Loucy (cell line): ENCODE measurements around the gene DEPDC7.

Experiments used
- H2AFZ ChIP-seq: fragments of 200-600 bp; sonication (generic); 2 replicates; pipeline ENCODE4 v1.6.0; 2016; ENCODE audit warnings: antibody characterized with exemption, mild to moderate bottlenecking, low read length, moderate library complexity
- H3F3A ChIP-seq: fragments of 200-600 bp; 2 replicates; pipeline ENCODE4 v1.6.0; 2016; ENCODE audit warnings: antibody characterized with exemption, low read depth, mild to moderate bottlenecking
- H3K27me3 ChIP-seq: fragments of 200-600 bp; sonication (generic); 2 replicates; pipeline ENCODE4 v1.6.1; 2014; ENCODE audit warnings: low read length, mild to moderate bottlenecking; ENCODE audit not compliant: insufficient read depth, poor library complexity, severe bottlenecking
- H3K36me3 ChIP-seq: fragments of 200-600 bp; sonication (generic); 2 replicates; pipeline ENCODE4 v1.6.1; 2016; ENCODE audit warnings: low read length; ENCODE audit not compliant: insufficient read depth
- H3K4me1 ChIP-seq: fragments of 200-600 bp; sonication (generic); 2 replicates; pipeline ENCODE4 v1.5.1; 2014; ENCODE audit warnings: low read length, mild to moderate bottlenecking; ENCODE audit not compliant: insufficient read depth, poor library complexity, severe bottlenecking
- H3K4me2 ChIP-seq: fragments of 200-600 bp; sonication (generic); 2 replicates; pipeline ENCODE4 v1.6.0; 2014; ENCODE audit warnings: antibody characterized with exemption, low read length, low read depth, mild to moderate bottlenecking; ENCODE audit not compliant: poor library complexity, severe bottlenecking
- H3K4me3 ChIP-seq: fragments of 200-600 bp; sonication (generic); 2 replicates; pipeline ENCODE4 v1.5.1; 2014; ENCODE audit warnings: low read length, mild to moderate bottlenecking, mixed read lengths; ENCODE audit not compliant: poor library complexity, severe bottlenecking
- H3K79me2 ChIP-seq: fragments of 200-600 bp; sonication (generic); 2 replicates; pipeline ENCODE4 v1.6.1; 2014; ENCODE audit warnings: low read length; ENCODE audit not compliant: insufficient read depth
- H3K9ac ChIP-seq: fragments of 200-600 bp; sonication (generic); 2 replicates; pipeline ENCODE4 v1.6.0; 2014; ENCODE audit warnings: mild to moderate bottlenecking, low read depth, low read length, moderate library complexity; ENCODE audit not compliant: poor library complexity, severe bottlenecking
- H3K9me2 ChIP-seq: fragments of 200-600 bp; sonication (generic); replicated peaks from 2 replicates; pipeline ENCODE4 v1.6.1; 2016; ENCODE audit warnings: low read depth, low read length, mixed read lengths
- H3K9me3 ChIP-seq: fragments of 200-600 bp; sonication (generic); 2 replicates; pipeline ENCODE4 v1.6.1; 2014; ENCODE audit warnings: mild to moderate bottlenecking, antibody characterized with exemption, low read length, low read depth; ENCODE audit not compliant: insufficient read depth
- H4K20me1 ChIP-seq: fragments of 200-600 bp; sonication (generic); 2 replicates; pipeline ENCODE4 v1.6.0; 2014; ENCODE audit warnings: antibody characterized with exemption, low read length, mild to moderate bottlenecking; ENCODE audit not compliant: insufficient read depth, poor library complexity, severe bottlenecking
- EZH2phosphoT487 ChIP-seq: fragments of 200-600 bp; IDR thresholded peaks from 2 replicates; pipeline ENCODE4 v1.6.1; 2018; ENCODE audit warnings: antibody characterized with exemption, mild to moderate bottlenecking, moderate library complexity, borderline replicate concordance
- TF ChIP-seq, protein P1 (sequence below): fragments of 200-600 bp; sonication (generic); conservative IDR thresholded peaks from 2 replicates; pipeline ENCODE4 v1.5.1; 2014; ENCODE audit warnings: mild to moderate bottlenecking, antibody characterized with exemption, low read length

The DEPDC7 gene

DNA sequence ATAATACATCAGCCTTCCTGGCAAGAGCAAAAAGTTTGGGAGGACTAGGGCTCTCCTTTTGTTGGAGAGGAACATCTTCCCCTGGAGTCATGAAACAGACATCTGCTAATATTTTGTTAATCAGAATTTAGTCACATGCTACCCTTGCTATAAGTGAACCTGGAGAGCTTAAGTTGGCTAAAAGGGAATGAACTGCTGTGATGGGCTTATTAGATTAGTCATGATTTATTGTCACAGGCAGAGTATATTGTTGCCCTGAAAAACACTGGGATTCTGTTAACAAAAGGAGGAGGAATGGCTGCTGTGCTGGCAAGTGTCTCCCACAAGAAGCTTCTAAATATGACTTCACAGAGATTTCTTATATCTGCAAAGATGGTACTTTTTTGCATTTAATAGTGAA, 39.7 kb downstream of the DEPDC7 start:
- TF ChIP-seq, protein P1, sequence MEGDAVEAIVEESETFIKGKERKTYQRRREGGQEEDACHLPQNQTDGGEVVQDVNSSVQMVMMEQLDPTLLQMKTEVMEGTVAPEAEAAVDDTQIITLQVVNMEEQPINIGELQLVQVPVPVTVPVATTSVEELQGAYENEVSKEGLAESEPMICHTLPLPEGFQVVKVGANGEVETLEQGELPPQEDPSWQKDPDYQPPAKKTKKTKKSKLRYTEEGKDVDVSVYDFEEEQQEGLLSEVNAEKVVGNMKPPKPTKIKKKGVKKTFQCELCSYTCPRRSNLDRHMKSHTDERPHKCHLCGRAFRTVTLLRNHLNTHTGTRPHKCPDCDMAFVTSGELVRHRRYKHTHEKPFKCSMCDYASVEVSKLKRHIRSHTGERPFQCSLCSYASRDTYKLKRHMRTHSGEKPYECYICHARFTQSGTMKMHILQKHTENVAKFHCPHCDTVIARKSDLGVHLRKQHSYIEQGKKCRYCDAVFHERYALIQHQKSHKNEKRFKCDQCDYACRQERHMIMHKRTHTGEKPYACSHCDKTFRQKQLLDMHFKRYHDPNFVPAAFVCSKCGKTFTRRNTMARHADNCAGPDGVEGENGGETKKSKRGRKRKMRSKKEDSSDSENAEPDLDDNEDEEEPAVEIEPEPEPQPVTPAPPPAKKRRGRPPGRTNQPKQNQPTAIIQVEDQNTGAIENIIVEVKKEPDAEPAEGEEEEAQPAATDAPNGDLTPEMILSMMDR = no peak
- TF ChIP-seq EZH2phosphoT487 = no peak
- no peak overlapping the region for H2AFZ ChIP-seq
- no peaks in the 10 kb centered on the region for H3K79me2 ChIP-seq
- H3K36me3 ChIP-seq = peaks cover 47% of the 10 kb centered on the region; the same call in 1 of the 2 replicates
- H3K9me2 ChIP-seq = no peaks in the 10 kb centered on the region
- H3K27me3 ChIP-seq = no peaks in the 10 kb centered on the region
- H3K4me1 ChIP-seq = no peaks in the 10 kb centered on the region
- no peak overlapping the region for H3K4me2 ChIP-seq
- no peaks in the 10 kb centered on the region for H4K20me1 ChIP-seq
- H3F3A ChIP-seq = no peaks in the 10 kb centered on the region
- H3K9ac ChIP-seq = no peak overlapping the region
- H3K4me3 ChIP-seq = no peak overlapping the region
- no peaks in the 10 kb centered on the region for H3K9me3 ChIP-seq

DNA sequence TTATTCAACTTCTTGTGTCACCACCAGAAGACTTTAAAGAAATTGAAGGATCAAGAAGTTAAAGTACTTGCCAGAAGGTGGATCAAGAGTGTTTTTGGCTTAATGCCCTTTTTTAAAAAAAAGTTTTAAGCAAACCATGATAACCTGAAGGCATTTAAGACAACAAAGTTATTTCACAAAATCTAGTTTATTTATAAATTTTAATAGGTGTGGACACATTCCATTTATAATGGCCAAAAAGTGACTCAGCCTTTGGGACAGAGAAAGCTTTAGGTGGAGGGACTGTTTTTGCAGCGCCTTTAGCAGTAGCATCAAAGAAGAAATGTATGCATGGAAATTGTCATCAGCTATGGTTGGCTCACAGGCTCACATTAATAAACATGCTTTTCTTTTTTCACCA, 41.6 kb downstream of the DEPDC7 start:
- no peak overlapping the region for H3K4me3 ChIP-seq
- H3F3A ChIP-seq = no peaks in the 10 kb centered on the region
- H3K79me2 ChIP-seq = no peaks in the 10 kb centered on the region
- H3K36me3 ChIP-seq = peaks cover 54% of the 10 kb centered on the region; the same call in 1 of the 2 replicates
- no peak overlapping the region for H3K9ac ChIP-seq
- no peaks in the 10 kb centered on the region for H4K20me1 ChIP-seq
- H3K9me3 ChIP-seq = no peaks in the 10 kb centered on the region
- no peaks in the 10 kb centered on the region for H3K4me1 ChIP-seq
- H3K9me2 ChIP-seq = no peaks in the 10 kb centered on the region
- H2AFZ ChIP-seq = no peak overlapping the region
- no peaks in the 10 kb centered on the region for H3K27me3 ChIP-seq
- H3K4me2 ChIP-seq = no peak overlapping the region
- TF ChIP-seq, protein P1 = no peak
- TF ChIP-seq EZH2phosphoT487 = no peak

DNA sequence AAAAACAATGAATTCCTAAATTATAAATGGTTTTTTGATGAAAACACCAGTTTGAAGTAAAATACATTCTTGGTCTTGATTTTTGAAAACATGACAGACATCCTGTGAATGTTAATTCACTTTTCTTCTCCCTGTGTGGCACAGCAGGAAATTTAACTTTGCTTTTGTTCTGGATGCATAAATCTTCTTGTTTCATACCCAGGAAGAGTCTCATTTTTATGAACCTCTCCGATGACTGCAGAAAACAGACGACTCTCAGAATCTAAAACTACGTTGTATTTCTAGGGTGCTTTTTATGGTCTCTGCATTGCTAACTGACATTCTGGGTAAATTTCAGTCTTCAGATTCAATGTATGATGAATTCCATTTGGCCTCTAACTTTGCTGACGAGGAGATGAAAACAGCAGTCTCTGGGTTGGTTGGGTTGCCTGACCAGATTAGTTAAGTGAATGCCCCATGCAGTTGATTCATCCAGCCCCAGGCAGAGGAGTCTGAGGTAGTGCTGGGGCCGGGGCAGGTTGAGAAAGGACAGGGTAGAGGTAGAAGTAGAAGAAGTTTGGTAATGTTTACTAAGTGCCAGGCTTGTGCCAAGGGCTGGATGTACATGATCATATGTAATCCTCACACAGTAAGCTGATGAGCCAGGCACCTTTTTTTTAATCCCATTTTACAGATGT, 43.8 kb downstream of the DEPDC7 start:
- H2AFZ ChIP-seq = no peak overlapping the region
- TF ChIP-seq EZH2phosphoT487 = no peak
- TF ChIP-seq, protein P1 = no peak
- no peaks in the 10 kb centered on the region for H3K27me3 ChIP-seq
- H3K4me3 ChIP-seq = no peak overlapping the region
- H3K36me3 ChIP-seq = peaks cover 61% of the 10 kb centered on the region; the same call in 1 of the 2 replicates
- H3K9me3 ChIP-seq = no peaks in the 10 kb centered on the region
- no peaks in the 10 kb centered on the region for H4K20me1 ChIP-seq
- H3K79me2 ChIP-seq = no peaks in the 10 kb centered on the region
- no peak overlapping the region for H3K9ac ChIP-seq
- no peak overlapping the region for H3K4me2 ChIP-seq
- no peaks in the 10 kb centered on the region for H3K9me2 ChIP-seq
- no peaks in the 10 kb centered on the region for H3K4me1 ChIP-seq
- no peaks in the 10 kb centered on the region for H3F3A ChIP-seq
